ENCODE data around the gene FARP2. TPM values are rescaled to one million over a fixed set of nuclear protein-coding genes. Genes with fewer than 3 reads are reported as not detected.
"Not testable (repeated sequence)": the region's sequence is repeated elsewhere in the genome, so short reads cannot be mapped to it uniquely, and the experiment has no call there.

FARP2 gene
- total RNA-seq, 2 donors from 2014 or later, result 31.1 to 35.3 TPM

- intact Hi-C loops (cut with DNase I), result no loop called here
- DNase-seq (ENCODE audit: low spot score), result no peak
These were observed 781 bp downstream of the FARP2 start for GRCh38 chr2:241356871-241357260.

- intact Hi-C loops (cut with DNase I), result no loop called here
- DNase-seq (ENCODE audit: low spot score), result no peak
These were observed 1.4 kb downstream of the FARP2 start for GRCh38 chr2:241357531-241357930.

- no peak for DNase-seq (ENCODE audit: low spot score)
- intact Hi-C loops (cut with DNase I), result no loop called here
These were observed 2.4 kb downstream of the FARP2 start for GRCh38 chr2:241358470-241358869.

DNA sequence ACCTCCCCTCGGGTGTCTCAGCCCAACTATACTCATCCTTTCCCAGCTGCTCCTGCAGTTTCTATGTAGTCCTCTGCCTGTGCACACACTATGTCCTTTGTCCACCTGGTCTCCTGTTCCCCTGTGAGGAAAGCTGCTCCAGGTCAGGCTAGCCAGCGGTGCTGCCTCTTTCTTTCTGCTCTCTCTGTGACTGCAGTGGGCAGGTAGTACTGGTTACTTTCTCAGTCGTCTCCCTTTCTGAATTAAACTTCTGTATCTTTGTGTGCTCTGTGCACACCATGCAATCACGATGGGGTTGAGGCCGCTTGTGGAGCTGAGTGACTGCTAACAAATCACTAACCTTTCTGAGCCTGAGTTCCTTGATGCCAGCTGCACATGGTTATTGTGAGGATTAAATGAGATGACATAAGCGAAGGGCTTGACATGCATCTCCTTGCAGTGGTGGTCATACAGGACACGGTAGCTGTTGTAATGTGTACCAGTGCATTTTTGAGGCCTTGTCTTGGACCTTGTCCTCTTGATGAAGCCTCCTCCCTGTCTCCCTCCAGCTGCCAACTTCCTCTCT is 3.5 kb downstream of the FARP2 start:
- intact Hi-C loops (cut with DNase I), result no loop called here
- DNase-seq (ENCODE audit: low spot score), result no peak

DNA sequence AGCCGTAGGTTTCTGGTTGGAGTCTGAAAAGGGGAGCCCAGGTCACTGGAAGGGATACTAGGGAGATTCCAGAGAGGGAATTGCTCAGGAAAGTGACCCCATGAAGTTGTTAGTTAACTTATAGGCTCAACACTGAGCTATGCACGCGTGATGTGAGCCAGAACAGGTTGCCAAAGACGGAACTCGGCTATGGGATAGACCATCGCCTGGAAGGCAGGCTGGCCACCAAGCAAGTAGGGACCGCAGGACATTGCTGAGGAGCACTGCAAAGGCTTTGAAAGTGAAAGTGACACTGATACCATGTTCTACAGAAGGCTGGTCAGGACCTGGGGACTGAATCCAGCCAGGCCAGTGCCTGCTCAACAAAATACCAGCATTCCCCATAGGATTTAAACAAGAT is 7.3 kb downstream of the FARP2 start:
- DNase-seq (ENCODE audit: low spot score), result no peak
- intact Hi-C loops (cut with DNase I), result no loop called here

DNA sequence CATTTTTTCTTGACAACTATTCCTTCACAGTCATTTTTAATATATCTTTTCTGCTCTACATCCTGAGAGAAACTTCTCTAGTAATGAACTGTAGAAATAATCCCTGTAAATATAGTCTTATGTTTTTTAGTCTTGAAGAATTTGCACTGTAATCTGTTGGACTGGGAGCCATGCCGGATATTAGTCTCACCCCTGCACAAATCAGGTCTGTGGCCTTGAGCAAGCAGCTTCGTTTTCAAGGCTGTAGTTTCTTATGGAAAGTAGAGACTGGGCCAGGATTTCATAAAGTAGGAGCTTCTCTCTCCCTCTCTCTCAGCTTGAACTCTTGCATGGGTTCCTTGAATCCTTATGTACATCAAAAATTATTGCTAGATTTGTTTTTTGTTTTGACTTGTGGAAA is 8.7 kb downstream of the FARP2 start:
- intact Hi-C loops (cut with DNase I), result no loop called here
- DNase-seq (ENCODE audit: low spot score), result no peak

GRCh38 chr2:241366678-241367077 is 10.6 kb downstream of the FARP2 start:
- DNase-seq (ENCODE audit: low spot score), result no peak

GRCh38 chr2:241368643-241369042 is 12.6 kb downstream of the FARP2 start:
- intact Hi-C loops (cut with DNase I), result no loop called here
- no peak for DNase-seq (ENCODE audit: low spot score)

More at GRCh38 chr2:241366678-241367077, 10.6 kb downstream of the FARP2 start:
- intact Hi-C loops (cut with DNase I), result no loop called here

DNA sequence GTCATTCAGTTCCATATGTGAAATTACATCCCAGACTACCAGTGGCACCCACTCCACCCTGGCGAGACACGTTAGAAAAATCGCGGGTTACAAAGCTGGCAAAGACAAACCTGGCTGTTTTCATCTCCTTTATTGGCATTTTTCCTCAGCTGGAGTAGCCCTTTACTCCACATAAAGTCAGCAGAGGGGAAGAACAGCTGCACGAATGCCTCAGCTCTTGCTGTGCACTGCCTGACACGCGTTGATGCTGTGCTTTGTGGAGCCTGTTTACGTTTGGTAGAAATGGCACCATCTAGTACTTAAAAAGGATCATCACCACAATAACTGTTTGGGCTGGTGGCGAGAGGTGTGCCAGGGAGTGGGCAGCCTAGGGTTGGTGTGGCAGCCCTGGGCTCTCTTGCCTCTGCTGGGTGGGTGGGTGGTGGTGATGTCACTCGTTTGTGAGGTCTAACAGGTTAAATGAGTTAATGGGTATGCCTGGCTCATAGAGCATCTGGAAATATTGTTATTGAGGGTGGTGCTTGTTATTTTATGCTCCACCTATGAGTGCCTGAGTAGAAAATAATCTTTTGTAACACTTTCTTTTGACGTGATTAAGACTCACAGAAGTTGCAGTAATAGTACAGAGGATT is 16.4 kb downstream of the FARP2 start:
- intact Hi-C loops (cut with DNase I), result no loop called here
- DNase-seq (ENCODE audit: low spot score), result no peak

- DNase-seq (ENCODE audit: low spot score), result no peak
- intact Hi-C loops (cut with DNase I), result no loop called here
These were observed 17.4 kb downstream of the FARP2 start for GRCh38 chr2:241373446-241373845.

GRCh38 chr2:241373906-241374305 is 17.8 kb downstream of the FARP2 start:
- intact Hi-C loops (cut with DNase I); DNase-seq (ENCODE audit: low spot score): not testable (repeated sequence)

- no peak for DNase-seq (ENCODE audit: low spot score)
- intact Hi-C loops (cut with DNase I), result no loop called here
These were observed 19.2 kb downstream of the FARP2 start for GRCh38 chr2:241375300-241375699.

GRCh38 chr2:241376808-241377207 is 20.7 kb downstream of the FARP2 start:
- intact Hi-C loops (cut with DNase I), result no loop called here
- DNase-seq (ENCODE audit: low spot score), result no peak

GRCh38 chr2:241378816-241379215 is 22.7 kb downstream of the FARP2 start:
- DNase-seq (ENCODE audit: low spot score), result no peak
- intact Hi-C loops (cut with DNase I), result no loop called here

- intact Hi-C loops (cut with DNase I), result no loop called here
These were observed 23.7 kb downstream of the FARP2 start for GRCh38 chr2:241379481-241380480.

DNA sequence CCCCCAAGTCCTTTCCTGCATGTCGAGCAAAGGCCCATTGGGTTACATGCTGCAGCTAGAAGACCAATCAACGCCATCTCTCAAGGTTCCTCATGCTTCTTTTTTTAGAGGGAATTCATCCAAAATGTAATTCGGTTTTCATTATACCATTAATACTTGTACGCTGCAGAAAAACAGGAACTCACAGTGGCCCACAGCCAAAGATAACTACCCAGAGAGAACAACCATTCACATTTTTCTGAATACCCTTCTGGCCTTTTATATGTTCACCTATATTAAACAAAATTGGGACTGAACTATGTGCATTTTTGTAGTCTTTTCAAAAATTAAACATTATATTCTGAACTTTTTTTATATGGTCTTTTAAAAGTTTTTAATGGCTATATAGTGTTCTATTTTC is 25.8 kb downstream of the FARP2 start:
- intact Hi-C loops (cut with DNase I), result no loop called here
- DNase-seq (ENCODE audit: low spot score), result no peak

More at GRCh38 chr2:241379481-241380480, 23.7 kb downstream of the FARP2 start:
- no peak for DNase-seq (ENCODE audit: low spot score)

- DNase-seq (ENCODE audit: low spot score); intact Hi-C loops (cut with DNase I): not testable (repeated sequence)
These were observed 29.4 kb downstream of the FARP2 start for GRCh38 chr2:241385450-241385849.

DNA sequence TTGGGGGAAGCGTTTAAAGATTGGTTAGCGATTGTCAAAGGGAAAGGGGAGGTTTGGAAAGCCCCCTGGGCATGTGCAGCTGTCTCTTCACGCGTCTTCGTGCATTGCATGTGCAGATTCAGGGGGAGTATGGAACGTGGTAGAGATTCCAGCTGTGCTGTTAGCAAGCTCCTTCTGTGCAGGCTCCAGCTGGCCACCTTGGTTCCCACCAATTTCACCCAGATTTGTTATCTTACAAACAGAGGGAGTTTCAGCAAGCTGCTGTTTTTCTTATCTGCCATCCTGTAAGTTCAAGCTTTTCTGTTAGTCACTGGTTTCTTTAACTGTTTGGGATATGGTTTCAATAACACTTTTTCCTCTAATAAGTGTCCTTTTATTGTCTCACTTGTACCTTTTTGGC is 30.4 kb downstream of the FARP2 start:
- DNase-seq (ENCODE audit: low spot score), result no peak
- intact Hi-C loops (cut with DNase I), result no loop called here

DNA sequence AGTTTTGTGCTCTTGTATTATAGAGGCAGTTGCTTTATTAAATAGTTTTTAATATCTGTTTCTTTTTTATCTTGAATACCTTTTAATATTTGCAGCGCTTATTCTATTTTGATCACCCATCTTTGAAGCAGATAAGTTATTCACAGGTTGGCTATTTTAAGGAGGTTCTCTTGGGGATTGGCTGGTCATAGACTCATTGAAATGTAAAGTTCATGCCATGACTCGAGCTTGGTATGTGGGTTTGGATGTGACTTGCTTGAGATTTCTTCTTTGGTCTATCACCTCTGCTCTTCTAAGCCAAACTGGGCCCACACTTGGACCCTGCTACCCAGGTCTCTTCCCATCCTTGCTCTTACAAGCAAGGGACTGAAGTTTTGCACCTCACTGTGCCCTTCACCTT is 33.6 kb downstream of the FARP2 start:
- intact Hi-C loops (cut with DNase I), result no loop called here
- DNase-seq (ENCODE audit: low spot score), result no peak
